ENCODE data around the gene UGT1A9.

- no peak for TF ChIP-seq EP300 (IDR thresholded peaks at IDR 0.05)
- no peak for TF ChIP-seq CTCF (IDR thresholded peaks at IDR 0.05)
- no peak for TF ChIP-seq POLR2AphosphoS5 (IDR thresholded peaks at IDR 0.05)
- no peak for TF ChIP-seq POLR2A (IDR thresholded peaks at IDR 0.05; ENCODE audit: low read depth)
Measured at GRCh38 chr2:233821196-233821595, 149.5 kb downstream of the UGT1A9 start.

Data from esophagus muscularis mucosa (tissue), 4 donors.